ENCODE data around the gene ADCK2. TPM values are rescaled to one million over a fixed set of nuclear protein-coding genes. Genes with fewer than 3 reads are reported as not detected.
"Not testable (repeated sequence)": the region's sequence is repeated elsewhere in the genome, so short reads cannot be mapped to it uniquely, and the experiment has no call there.

ADCK2 gene
- total RNA-seq, 4 donors from 2014 or later: 17.6 to 34.1 (median 21.6) TPM

DNA sequence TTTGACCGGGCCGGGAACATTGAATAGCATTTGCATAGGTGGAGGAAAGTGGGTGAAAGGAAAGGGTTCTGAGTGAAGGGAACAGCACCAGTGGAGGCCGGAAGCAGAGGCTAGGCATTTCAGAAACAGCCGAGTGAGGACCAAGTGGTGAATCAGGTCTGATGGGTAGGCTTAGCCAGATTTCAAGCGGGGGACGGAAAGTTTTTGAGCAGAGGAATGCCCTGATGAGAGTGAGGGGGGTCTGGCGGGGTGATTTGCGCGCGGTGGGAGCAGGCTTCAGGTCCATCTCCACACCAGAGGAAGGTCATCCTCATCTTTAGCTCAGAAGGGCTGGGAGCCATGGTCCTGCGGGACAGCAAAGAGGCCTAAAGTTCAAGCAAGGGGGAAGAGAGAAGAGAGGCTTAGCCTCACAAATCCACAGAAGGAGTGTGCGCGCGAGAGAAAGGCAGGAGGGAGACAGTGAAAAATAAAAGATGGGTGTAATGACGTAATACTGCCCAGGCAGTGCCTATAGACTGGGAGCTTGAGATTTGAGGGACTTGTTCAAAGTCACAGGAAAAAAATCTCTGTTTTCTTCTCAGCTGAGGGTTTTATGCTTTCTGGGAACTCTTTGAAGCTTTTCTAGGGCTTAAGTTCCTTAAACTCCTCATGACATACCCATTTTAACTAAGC lies 31.1 kb upstream of the ADCK2 start:
- no peaks in the 10 kb centered on the region for H3K36me3 ChIP-seq
- intact Hi-C loops (cut with DNase I): no loop called here
- peaks cover 0 to 80% (median 6%) of the 10 kb centered on the region in 4 donors for H3K27me3 ChIP-seq
- peak overlapping the region in 3 of 4 donors; percentile 50 to 72 (median 55) for H3K4me3 ChIP-seq
- TF ChIP-seq, protein P1, sequence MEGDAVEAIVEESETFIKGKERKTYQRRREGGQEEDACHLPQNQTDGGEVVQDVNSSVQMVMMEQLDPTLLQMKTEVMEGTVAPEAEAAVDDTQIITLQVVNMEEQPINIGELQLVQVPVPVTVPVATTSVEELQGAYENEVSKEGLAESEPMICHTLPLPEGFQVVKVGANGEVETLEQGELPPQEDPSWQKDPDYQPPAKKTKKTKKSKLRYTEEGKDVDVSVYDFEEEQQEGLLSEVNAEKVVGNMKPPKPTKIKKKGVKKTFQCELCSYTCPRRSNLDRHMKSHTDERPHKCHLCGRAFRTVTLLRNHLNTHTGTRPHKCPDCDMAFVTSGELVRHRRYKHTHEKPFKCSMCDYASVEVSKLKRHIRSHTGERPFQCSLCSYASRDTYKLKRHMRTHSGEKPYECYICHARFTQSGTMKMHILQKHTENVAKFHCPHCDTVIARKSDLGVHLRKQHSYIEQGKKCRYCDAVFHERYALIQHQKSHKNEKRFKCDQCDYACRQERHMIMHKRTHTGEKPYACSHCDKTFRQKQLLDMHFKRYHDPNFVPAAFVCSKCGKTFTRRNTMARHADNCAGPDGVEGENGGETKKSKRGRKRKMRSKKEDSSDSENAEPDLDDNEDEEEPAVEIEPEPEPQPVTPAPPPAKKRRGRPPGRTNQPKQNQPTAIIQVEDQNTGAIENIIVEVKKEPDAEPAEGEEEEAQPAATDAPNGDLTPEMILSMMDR (IDR thresholded peaks at IDR 0.05): no peak
- no peak for TF ChIP-seq POLR2A (IDR thresholded peaks at IDR 0.05)
- DNase-seq: no peak
- peak overlapping the region; percentile 61 to 93 (median 82) for H3K27ac ChIP-seq
- H3K4me1 ChIP-seq: peaks cover 11 to 49% (median 25%) of the 10 kb centered on the region in 3 donors
- 55 to 62% methylated on average over 15 of the region's 15 CpGs for WGBS, 2 donors
- no peaks in the 10 kb centered on the region for H3K9me3 ChIP-seq

DNA sequence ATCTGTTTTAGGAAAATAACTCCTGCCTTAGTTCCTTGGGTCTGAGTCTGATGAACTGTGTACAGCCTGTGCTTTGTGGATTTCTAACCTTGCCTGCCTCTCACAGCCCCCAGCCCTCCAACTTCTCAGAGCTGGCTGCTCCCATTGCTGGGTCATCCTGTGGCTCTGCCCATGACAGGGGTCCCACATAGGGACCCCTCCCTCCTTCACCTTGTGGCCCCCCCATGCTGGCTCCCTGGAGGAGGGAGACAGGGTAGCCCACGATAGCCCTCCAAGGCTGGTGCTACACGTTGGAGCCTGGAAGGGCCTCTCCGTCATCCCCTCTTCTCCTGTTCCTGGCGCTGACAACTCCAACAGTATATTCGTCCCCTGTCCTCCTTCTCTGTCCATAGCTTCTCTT lies 29.3 kb upstream of the ADCK2 start:
- H3K4me1 ChIP-seq: peaks cover 11 to 34% (median 13%) of the 10 kb centered on the region in 3 donors
- H3K27me3 ChIP-seq: peaks cover 0 to 62% (median 6%) of the 10 kb centered on the region in 4 donors
- intact Hi-C loops (cut with DNase I): no loop called here

DNA sequence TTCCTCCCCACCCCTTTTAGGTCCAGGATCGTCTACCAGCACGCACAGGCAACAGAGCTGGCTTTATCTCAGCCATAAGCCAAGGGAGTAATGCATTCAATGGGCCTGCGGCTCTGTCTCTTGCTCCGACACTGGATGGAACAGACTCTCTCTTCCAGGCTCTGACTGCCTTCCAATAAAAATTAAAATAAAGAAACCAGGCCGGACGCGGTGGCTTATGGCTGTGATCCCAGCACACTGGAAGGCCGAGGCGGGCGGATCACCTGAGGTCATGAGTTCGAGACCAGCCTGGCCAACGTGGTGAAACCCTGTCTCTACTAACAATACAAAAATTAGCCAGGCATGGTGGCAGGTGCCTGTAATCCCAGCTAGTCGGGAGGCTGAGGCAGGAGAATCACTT lies 28.0 kb upstream of the ADCK2 start:
- H3K4me1 ChIP-seq: peaks cover 10 to 21% (median 11%) of the 10 kb centered on the region in 3 donors
- H3K27ac ChIP-seq; H3K4me3 ChIP-seq; H3K36me3 ChIP-seq; H3K9me3 ChIP-seq; DNase-seq; intact Hi-C loops (cut with DNase I): not testable (repeated sequence)
- 82 to 90% methylated on average over 7 to 12 of the region's 13 CpGs for WGBS, 2 donors
- peaks cover 0 to 49% (median 6%) of the 10 kb centered on the region in 4 donors for H3K27me3 ChIP-seq

More for the DNA sequence above, 29.3 kb upstream of the ADCK2 start:
- 72 to 87% methylated on average over 4 to 5 of the region's 5 CpGs for WGBS, 2 donors
- no peak overlapping the region for H3K27ac ChIP-seq
- no peak overlapping the region for H3K4me3 ChIP-seq
- TF ChIP-seq, protein P1 (IDR thresholded peaks at IDR 0.05): no peak
- TF ChIP-seq POLR2A (IDR thresholded peaks at IDR 0.05): no peak
- no peaks in the 10 kb centered on the region for H3K36me3 ChIP-seq
- no peaks in the 10 kb centered on the region for H3K9me3 ChIP-seq
- no peak for DNase-seq

DNA sequence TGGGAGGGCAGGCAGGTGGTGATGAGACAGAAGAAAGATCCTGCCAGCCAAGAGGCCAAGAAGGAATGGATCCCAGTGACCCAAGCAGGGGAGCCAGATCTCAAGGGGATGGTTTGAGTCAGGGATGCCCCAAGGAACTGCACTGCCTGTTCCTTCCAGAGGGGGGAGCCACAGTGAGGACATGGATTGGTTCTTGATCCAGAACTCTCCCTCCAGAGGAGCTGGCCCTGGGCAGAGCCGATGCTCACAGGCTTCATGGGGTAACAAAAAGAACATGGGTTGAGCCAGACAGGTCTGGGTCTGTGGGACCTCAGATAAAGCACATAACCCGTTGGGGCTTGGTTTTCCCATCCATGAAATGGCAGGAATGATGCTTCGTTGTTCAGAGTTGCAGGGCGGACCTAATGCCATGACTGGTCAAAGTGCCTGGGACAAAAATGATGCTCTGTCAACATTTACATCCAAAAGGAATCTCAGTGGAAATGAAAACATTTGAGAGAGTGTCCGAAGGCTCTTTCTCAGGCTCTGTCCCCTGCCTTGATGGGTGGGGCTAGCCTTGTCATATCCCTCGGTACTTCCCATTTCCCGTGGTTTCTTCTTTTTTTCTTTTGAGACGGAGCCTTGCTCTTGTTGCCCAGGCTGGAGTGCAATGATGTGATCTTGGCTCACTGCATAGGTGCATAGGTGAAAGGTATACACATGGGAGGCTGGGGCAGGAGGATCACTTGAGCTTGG lies 27.4 kb upstream of the ADCK2 start:
- intact Hi-C loops (cut with DNase I): no loop called here
- no peaks in the 10 kb centered on the region for H3K9me3 ChIP-seq

DNA sequence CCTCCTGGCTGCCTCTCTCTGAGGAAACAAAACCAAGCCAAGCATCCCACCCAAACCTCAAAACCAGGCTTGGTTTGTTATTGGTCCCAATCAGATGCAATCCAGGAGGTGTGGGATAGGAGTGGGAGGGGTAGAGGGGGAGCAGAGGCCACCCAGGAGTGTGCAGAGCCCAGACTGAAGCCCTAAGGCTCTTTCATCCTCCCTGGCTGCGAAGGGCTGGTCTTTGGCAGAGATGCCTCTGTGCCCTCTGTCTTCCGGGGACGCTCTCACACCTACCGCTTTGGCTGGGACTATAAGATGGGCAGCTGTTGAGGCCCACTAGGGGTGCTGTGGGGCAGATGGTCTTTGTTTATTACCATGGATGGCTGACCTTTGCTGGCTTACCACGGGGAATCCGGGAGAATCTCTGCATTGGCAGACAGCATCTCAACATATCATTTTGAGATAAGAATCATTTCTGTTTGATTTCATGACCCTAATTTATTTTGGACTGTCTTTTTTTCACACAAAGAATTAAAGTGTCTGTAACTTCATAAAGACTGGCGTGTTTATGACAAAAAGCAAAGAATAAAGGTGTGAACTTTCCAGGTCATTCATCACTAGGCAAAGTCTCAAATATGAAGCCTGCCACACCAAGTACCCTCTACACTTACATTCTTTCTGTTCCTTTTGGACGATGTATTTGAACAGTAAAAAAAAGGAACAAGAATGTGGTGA lies 25.7 kb upstream of the ADCK2 start:
- DNase-seq: no peak
- TF ChIP-seq POLR2A (IDR thresholded peaks at IDR 0.05): no peak
- TF ChIP-seq, protein P1 (IDR thresholded peaks at IDR 0.05): peak in 4 of 6 experiments; percentile 27 to 44 (median 34)
- H3K4me1 ChIP-seq: peaks cover 0 to 7% (median 0%) of the 10 kb centered on the region in 3 donors
- 17 to 28% methylated on average over 5 to 8 of the region's 8 CpGs for WGBS, 2 donors
- no peaks in the 10 kb centered on the region for H3K36me3 ChIP-seq
- intact Hi-C loops (cut with DNase I): no loop called here
- H3K9me3 ChIP-seq: no peaks in the 10 kb centered on the region
- no peak overlapping the region for H3K27ac ChIP-seq
- H3K4me3 ChIP-seq: no peak overlapping the region
- peaks cover 0 to 25% (median 0%) of the 10 kb centered on the region in 4 donors for H3K27me3 ChIP-seq

More for the DNA sequence above, 27.4 kb upstream of the ADCK2 start:
- no peak for DNase-seq
- no peak overlapping the region for H3K4me3 ChIP-seq
- TF ChIP-seq, protein P1 (IDR thresholded peaks at IDR 0.05): peak in 2 of 6 experiments; percentile 7 to 35
- TF ChIP-seq POLR2A (IDR thresholded peaks at IDR 0.05): no peak
- no peak overlapping the region for H3K27ac ChIP-seq
- WGBS, 2 donors: 62 to 79% methylated on average over 6 to 8 of the region's 8 CpGs
- peaks cover 0 to 43% (median 6%) of the 10 kb centered on the region in 4 donors for H3K27me3 ChIP-seq
- H3K4me1 ChIP-seq: peaks cover 5 to 15% (median 7%) of the 10 kb centered on the region in 3 donors
- no peaks in the 10 kb centered on the region for H3K36me3 ChIP-seq

Data from esophagus squamous epithelium (tissue), 5 donors.